ENCODE data around the gene SPON2. TPM values are rescaled to one million over a fixed set of nuclear protein-coding genes. Genes with fewer than 3 reads are reported as not detected.
A peak's percentile ranks its signal among the peaks of the same experiment; 100 is the strongest.

SPON2 gene
- total and polyA plus RNA-seq, 8 donors: 7.7 to 94.2 (median 21.7) TPM

DNA sequence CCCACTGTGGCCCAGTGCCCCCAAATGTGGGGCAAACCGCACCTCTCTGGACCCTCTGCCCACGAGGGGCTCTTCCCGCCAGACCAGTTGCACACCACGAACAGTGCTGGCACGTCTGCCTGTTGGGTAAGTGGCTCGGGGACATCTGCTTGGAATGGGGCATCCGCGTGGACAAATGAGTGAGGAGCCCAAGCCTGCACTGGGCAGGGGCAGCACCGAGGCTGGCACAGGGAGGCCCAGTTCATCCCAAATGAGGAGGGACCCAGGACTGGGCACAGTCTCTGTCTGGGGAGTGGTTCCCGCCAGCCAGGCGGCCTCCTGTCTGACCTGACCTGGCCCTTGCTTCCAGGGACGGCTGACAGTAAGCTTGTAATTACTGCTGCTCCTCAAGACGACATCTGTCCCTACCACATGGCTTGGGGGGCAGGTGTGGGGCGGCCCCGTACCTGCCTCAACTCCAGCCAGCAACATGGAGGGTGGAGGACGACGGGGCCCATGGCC is 3.2 kb downstream of the SPON2 start:
- DNase-seq (peak in 1 of 4 donors; percentile 60), ATAC-seq (no peak)
- H3K27me3 ChIP-seq: peaks cover 24 to 64% of the 10 kb centered on the region in 2 donors
- TF ChIP-seq, protein P1, sequence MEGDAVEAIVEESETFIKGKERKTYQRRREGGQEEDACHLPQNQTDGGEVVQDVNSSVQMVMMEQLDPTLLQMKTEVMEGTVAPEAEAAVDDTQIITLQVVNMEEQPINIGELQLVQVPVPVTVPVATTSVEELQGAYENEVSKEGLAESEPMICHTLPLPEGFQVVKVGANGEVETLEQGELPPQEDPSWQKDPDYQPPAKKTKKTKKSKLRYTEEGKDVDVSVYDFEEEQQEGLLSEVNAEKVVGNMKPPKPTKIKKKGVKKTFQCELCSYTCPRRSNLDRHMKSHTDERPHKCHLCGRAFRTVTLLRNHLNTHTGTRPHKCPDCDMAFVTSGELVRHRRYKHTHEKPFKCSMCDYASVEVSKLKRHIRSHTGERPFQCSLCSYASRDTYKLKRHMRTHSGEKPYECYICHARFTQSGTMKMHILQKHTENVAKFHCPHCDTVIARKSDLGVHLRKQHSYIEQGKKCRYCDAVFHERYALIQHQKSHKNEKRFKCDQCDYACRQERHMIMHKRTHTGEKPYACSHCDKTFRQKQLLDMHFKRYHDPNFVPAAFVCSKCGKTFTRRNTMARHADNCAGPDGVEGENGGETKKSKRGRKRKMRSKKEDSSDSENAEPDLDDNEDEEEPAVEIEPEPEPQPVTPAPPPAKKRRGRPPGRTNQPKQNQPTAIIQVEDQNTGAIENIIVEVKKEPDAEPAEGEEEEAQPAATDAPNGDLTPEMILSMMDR (IDR thresholded peaks at IDR 0.05): no peak
- no peak overlapping the region for H3K4me3 ChIP-seq
- no peaks in the 10 kb centered on the region for H3K9me3 ChIP-seq
- H3K4me1 ChIP-seq: peaks cover 27 to 50% of the 10 kb centered on the region in 2 donors
- H3K27ac ChIP-seq: no peak overlapping the region
- intact Hi-C loops (cut with DNase I): loop anchor here in 1 of 2 donors (10.0 kb wide), 1 partner anchor 76 kb away; the partner anchor contains the start of gene CTBP1
- H3K36me3 ChIP-seq: peaks cover 0 to 13% of the 10 kb centered on the region in 2 donors

DNA sequence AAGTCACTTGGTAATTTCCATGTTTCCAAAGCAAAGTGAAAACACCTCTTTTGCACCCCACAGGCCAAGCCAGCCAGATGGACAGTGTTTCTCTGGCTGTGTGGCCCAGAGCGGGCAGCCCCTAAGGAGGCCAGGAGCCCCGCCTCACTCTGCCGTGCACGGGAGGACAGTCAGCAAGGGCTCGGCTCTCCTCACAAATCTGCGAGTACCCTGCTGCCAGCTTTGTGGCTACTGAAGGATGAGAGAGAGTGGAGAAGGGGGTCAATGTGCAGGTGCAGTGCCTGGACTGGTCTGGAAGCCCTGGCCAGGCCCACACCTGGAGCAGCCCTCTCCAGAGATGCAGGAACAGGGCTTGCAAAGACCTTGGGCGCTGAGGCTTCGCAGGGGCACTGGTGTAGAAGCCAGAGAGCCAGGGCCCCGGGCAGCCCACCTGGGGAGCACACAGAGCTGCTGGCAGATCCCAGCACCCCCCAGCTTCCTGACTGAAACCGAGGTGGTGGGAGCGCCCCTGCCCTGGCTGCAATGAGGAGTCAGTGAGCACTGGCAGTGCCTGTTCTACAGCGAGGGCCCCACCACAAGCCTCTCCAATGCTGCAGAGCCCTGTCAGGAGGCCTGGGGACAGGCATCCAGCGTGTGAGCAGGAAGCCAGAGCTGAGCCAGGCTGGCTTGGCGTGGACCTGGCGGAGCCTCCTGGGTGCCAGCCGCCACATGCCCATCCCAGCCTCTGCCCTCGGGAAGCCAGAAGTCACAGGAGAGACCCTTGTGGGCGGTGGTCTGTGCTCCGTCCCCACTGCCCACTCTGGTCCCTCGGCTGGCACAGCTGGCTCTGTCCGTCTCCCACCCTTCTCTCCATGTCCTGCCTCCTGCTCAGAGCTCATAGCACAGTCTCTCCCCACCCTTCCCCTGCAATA is 3.9 kb downstream of the SPON2 start:
- Histone ChIP-seq H3K9me3 (no peaks in the 10 kb centered on the region), H3K27ac (no peak overlapping the region), H3K4me1 (peaks cover 23 to 48% of the 10 kb centered on the region in 2 donors), H3K4me3 (peak overlapping the region; percentile 48 to 63), H3K27me3 (peaks cover 24 to 56% of the 10 kb centered on the region in 2 donors), H3K36me3 (peaks cover 0 to 13% of the 10 kb centered on the region in 2 donors)
- no peak for ATAC-seq
- intact Hi-C loops (cut with DNase I): loop anchor here in 1 of 2 donors (10.0 kb wide), 1 partner anchor 76 kb away; the partner anchor contains the start of gene CTBP1
- TF ChIP-seq, protein P1 (IDR thresholded peaks at IDR 0.05): no peak
- DNase-seq: peak in 1 of 4 donors; percentile 70

DNA sequence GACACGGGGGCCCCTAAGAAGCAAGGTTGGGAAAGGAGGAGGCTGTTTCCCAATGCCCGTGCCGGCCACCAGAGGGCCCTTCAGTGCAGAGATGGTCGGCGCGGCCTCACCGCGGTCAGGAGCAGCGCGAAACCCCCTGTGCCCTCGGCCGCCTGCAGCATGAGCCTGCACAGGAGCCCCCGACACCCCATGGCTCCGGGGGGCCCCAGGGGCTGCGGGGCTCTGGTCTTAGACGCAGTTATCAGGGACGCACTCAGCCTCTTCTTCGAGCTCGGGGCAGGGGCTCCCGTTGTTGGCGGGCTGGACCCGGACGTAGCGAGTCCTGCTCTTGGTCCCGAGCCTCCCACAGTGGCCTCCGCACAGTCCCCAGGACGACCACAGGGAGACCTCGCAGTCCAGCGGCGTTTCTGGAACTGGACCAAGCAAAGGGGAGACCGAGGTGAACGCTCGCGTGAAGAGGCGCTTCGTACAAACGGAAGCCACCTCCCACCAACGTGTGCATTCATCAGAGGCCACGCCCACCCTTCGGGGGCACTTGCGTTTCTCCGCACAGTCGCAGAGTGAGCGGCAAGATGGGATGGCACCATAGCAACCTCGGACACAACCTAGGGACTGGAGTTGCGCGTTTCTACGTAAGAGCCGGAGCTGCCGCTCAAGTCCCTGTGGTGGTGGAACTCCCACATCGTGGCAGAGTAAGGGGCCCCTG is 5.0 kb downstream of the SPON2 start:
- intact Hi-C loops (cut with DNase I): loop anchor here in 1 of 2 donors (10.0 kb wide), 1 partner anchor 77 kb away; the partner anchor contains the start of gene CTBP1
- Histone ChIP-seq H3K9me3 (no peaks in the 10 kb centered on the region), H3K4me1 (peaks cover 16 to 41% of the 10 kb centered on the region in 2 donors), H3K27me3 (peaks cover 23 to 47% of the 10 kb centered on the region in 2 donors), H3K36me3 (peaks cover 0 to 13% of the 10 kb centered on the region in 2 donors), H3K4me3 (peak overlapping the region; percentile 48 to 63), H3K27ac (peak overlapping the region in 1 of 2 donors; percentile 48)
- peak; percentile 72 to 95 (median 88) for DNase-seq
- TF ChIP-seq, protein P1 (IDR thresholded peaks at IDR 0.05): peak; percentile 93
- peak; percentile 91 for ATAC-seq

DNA sequence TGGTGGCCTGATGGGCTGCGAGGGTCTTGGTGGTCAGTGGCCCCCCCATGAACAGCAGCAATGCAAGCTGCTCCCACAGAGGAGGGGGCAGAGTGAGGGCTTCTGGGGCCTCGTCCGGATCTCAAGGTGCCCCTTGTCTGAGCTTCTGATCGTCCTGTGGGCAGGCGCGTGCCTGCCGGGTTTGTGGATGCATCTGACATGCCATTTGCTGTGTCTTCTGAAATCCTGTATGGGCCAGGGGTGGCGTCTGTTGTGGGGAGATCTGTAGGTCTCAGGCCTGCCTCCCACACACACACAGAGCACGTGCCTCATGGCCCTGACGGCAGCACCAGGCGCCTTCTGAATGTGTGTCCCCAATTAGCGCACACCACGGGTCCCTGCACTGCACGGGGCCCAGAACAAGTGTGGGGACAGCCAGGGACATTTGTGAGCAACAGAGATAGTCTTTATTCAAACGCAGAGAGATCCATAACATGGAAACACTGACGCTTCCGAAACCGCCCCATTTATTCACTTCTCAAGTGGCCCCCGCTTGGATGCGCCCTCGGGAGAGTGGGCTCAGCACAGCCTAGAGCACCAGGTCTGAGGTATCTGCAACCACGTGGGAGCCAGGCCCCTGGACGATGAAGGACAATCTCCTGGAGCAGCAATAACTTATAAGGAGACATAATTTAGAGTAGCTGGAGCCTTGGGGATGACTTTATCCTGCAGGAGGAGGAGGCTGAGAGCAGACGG is 5.7 kb downstream of the SPON2 start:
- no peaks in the 10 kb centered on the region for H3K9me3 ChIP-seq
- TF ChIP-seq, protein P1 (IDR thresholded peaks at IDR 0.05): no peak
- DNase-seq (peak in 1 of 4 donors; percentile 39), ATAC-seq (no peak)
- intact Hi-C loops (cut with DNase I): loop anchor here in 1 of 2 donors (10.0 kb wide), 1 partner anchor 78 kb away; the partner anchor contains the start of gene CTBP1
- peak overlapping the region in 1 of 2 donors; percentile 63 for H3K4me3 ChIP-seq
- peaks cover 16 to 40% of the 10 kb centered on the region in 2 donors for H3K27me3 ChIP-seq
- peaks cover 0 to 13% of the 10 kb centered on the region in 2 donors for H3K36me3 ChIP-seq
- peaks cover 9 to 33% of the 10 kb centered on the region in 2 donors for H3K4me1 ChIP-seq
- no peak overlapping the region for H3K27ac ChIP-seq

Data from left lung (tissue), 10 donors.